NCI-H187 (cell line): ENCODE results near the gene MRTFA.
"Not testable (repeated sequence)": the region's sequence is repeated elsewhere in the genome, so short reads cannot be mapped to it uniquely, and the experiment has no call there.

Experiments used
- DNase-seq, 2 experiments: peaks; one replicate each; lab custom pipeline; 2025; lab: John Stamatoyannopoulos, UW

MRTFA gene

DNA sequence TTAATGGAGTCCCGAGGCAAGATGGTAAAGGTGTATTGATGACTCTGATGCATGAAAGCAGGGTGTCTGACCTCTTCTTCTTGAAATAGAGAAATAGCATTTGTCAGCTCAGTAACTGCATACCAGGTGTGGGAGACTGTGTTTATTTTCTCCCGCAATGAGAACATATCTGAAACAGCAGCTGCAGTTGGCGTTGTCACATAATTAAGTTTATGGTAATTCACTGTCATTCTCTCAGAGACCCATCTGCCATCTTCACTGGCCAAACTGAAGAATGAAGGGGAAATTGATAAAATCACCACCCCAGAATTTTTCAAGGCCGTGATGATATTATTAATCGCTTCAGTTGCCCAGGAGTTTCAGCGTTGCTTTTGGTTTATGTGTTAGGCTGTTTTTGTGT is 22.6 kb upstream of the MRTFA start:
- no peak for DNase-seq

DNA sequence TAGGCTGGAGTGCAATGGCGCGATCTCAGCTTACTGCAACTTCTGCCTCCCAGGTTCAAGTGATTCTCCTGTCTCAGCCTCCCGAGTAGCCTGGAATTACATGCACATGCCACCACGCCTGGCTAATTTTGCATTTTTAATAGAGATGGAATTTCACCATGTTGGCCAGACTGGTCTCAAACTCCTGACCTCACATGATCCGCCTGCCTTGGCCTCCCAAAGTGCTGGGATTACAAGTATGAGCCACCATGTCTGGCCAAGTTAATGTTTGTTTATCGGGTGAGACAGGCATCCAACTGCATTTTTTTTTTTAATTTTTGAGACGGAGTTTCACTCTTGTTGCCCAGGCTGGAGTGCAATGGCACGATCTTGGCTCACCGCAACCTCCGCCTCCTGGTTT is 20.1 kb upstream of the MRTFA start:
- DNase-seq: not testable (repeated sequence)

DNA sequence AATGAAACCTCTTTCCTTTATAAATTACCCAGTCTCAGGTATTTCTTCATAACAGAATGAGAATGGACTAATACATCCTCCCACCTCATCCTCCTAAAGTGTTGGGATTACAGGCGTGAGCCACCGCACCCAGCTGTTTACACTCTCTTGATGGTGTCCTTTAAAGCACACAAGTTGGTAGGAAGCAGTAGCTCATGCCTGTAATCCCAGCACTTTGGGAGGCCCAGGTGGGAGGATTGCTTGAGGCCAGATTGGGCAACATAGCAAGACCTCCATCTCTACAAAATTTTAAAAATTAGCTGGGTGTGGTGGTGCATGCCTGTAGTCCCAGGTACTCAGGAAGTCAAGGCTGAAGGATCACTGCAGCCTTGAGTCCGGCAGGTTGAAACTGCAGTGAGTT is 19.4 kb upstream of the MRTFA start:
- not testable (repeated sequence) for DNase-seq

DNA sequence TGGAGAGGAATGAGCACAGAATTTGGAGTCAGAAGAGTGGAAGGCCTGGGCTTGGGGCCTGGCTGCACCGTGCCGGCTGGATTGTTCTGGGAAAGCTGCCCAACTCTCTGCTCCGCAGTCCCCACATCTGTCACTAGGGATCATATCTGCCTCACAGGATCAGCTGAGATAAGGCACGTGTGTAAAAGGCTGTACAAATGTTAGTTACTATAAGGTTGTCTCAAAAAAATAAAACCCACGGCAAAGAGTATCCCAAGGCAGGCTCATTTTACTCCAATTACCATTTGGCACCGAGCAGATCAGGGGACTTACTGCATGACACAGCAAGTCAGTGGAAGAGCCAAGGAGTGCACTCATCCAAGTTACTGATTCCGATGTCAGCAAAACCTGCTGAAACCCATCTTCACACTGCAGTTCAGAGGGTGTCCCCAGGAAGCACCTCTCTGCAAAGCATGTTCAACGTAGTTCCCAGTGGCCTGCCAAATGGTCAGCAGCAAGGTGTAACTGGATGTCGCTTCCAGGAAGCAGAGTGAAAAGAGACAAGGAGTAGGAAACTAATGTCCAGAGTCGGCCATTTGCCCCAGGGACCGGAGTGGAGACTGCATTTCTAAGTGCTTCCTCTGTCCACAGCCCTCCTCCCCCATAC is 18.1 kb upstream of the MRTFA start:
- DNase-seq: no peak

DNA sequence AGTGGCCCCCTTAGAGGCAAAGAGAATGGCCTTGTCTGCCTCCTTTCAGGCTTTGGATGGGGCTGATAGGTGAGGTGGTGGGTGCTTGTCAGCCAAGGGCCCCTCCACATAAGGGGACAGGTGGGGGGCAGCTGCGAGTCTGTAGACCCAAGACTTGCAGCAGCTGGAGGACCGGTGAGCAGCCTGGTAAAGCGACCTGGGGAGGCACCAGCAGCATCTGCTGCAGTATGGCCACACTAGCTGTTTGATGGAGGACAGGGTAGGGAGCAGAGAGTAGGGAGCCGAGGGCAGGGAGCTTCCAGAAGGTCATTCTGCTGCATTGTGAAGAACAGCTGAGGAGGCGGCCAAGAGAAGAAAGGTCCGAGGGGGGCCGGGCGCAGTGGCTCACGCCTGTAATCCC is 16.8 kb upstream of the MRTFA start:
- DNase-seq: no peak

DNA sequence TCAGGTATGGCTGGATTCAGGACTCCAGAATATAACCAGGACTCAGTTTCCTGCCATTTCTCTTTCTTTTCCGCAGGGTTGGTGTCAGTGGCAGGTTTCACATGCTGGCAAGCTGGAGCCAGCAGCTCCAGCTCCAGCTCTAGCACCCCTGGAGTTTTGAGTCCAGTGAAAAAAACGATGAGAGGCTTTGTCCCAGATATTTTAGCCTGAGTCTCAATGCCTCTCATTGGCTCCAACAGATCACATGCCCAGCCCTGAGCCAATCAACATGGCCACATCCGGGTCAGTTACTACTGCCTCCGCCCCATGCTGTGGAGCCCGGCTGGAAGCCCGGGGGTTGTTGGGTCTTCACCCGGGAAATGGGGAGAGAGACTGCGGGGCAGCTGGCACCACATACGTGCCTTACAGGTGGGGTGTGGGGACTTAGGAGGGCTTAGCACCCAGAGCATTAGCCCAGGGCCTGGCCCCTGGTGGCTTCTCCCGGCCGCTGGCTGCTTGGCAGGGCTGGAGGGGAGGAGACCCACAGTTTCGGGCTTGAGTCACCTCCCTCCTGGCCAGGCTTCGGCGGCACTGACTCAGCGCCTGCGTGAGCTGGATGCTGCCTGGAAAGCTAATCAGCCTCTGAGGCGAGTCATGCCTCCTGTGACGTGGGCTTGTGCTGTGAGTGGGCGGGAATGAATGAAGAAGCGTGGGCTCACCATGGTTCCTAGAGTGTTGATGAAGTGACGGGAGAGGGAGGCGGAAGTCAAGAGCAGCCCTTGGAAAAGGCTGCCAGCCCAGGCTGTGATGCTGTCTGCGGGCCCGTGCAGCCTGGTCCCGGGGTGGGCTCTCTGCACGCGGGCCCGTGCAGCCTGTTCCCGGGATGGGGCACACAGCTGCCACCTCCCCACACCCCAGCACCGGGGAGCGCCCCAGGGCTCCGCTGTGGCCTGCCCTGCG is 15.3 kb upstream of the MRTFA start:
- DNase-seq: peak; percentile 54 to 68

DNA sequence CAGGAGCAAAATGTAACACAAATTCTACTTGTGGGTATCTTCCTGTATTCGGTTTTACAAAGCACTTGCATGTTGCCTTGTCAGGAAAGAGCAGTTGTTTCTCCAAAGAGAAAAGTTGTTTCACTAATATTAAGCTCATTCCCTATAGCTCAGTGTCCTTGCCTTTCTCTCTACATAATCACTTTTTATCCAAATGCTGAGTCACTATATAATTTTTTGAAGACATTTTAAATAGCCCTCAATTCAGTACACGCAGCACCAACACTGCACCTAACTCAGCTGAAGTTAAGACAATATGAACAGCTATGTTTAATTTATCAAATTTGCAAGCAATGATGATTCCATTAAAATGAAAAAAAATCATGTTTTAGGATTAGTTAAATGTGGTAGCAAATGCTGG is 14.5 kb upstream of the MRTFA start:
- DNase-seq: no peak

DNA sequence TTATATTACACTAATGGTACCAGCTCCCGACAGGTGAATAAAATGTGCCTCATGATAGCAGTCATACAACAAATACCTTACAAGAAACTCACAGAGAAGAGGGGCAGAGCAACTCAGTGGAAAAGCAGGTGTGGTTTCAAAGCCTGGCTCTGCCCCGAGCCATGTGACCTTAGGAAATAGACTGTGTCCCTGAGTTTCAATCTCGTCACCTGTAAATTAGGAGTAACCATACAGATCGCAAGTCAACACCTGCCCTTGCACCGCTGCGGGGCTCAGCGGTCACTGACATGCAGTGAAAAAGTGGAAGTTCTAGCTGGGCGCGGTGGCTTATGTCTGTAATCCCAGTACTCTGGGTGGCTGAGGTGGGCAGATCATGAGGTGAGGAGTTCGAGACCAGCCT is 11.9 kb upstream of the MRTFA start:
- DNase-seq: no peak

DNA sequence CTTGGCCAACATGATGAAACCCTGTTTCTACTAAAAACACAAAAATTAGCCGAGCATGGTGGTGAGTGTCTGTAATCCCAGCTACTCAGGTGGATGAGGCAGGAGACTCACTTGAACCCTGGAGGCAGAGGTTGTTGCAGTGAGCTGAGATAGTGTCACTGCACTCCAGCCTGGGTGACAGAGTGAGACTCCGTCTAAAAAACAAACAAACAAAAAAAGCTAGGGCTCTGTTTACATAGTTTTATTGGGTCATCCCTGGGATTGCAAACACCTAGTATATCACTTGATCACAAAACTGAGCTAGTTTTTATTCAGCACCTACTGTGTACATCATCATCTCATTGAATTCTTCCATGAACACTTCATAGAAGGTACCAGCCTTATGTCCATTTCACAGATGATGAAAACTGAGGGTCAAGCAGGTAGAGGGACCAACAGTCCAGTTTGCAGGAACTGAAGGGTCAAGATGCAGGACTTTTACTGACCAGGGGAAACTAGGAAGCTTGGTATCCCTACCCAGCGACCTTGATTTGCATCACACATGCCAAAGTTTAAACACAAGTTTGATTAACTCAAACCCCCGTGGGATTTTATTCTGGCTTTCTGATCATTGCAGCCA is 9.2 kb upstream of the MRTFA start:
- DNase-seq: no peak

DNA sequence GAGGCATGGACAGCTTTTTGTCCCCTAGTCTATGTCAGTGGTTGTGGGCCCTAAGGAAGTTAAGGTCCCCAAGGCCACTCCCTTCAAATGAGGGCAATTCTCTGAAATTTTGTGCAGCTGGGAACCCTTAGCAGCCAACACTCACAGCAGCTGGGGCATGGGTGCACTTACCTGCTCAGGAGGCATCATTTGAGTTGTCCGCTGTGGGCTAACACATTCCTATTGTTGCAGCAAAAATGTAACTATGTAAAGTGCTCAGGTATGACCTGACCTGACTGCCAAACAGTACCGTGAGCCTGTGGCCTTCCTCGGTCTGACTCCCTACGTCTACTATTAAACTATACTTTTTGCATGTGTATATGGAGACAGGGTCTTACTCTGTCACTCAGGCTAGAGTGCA is 5.8 kb upstream of the MRTFA start:
- no peak for DNase-seq

DNA sequence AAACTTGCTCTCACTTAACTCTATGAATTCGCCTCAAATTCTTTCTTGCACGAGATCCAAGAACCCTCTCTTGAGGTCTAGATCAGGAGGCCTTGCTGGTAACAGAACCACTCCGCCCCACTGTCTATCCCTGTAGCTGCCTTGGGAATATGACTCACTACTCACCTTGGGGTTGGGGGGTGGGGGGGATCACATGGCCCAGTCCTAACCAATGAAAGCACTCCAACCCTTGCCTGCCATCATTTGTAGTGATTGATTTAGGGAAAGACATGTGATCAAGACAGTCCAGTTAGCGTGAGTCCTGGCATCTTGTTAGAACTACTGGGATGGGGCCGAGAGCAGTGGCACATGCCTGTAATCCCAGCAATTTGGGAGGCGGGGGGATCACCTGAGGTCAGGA is 4.8 kb upstream of the MRTFA start:
- DNase-seq: no peak

DNA sequence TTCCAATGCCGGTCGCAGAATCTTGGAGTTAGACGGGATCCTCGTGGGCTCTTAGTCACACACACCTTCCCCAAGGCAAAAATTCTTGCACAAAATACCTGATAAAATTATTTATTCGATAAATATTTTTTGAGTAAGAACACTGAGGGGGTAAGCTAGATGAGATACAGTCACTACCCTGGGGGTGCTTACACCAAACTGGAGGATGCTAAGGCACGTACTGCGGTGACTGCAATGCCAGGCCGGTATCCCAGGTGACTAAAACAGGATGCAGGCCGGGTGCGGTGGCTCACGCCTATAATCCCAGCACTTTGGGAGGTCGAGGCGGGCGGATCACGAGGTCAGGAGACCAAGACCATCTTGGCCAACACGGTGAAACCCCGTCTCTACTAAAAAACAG is 1.7 kb upstream of the MRTFA start:
- no peak for DNase-seq

DNA sequence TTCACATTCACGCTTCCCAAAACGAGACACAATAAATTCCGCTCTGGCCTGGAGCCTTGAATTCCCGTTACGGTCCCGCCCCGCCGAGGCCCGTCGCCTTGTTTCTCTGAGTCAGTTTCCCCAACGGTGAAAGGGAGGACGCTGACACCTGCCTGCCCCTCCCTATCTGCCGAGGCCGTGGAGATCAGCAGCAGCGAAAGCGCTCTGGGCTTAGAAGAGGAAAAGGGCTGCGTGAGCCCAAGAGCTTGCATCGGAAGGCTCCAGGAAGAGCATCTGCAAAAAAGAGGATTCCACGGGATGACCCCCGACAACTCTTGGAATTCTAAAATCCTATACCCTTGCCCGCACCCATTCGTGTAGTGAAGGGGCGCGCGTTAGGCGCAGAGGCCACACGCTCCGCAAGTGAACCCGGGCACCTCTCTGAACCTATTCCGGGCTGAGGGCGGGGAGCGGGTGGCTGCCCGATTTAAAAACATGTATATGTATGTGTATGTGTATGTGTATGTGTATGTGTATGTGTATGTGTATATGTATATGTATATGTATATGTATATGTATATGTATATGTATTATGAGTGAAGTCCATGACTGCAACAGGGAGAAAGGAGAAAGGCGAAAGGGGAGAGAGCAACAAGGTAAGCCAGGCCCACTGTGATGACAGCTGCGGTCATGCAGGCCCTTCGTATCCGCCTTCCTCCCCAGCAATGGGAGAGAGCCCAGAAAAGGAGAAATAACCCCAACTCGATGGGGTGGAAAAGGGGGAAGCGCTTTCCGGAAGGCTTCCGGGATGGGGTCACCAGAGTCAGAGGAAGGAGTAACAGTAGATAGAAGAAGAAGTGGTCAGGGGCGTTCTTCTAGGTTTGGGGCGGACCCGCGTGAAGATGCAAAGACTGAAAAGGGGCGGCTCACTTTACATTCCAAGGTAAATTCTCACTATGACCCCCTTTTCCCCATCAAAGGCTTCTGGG is 948 bp upstream of the MRTFA start:
- DNase-seq: no peak

DNA sequence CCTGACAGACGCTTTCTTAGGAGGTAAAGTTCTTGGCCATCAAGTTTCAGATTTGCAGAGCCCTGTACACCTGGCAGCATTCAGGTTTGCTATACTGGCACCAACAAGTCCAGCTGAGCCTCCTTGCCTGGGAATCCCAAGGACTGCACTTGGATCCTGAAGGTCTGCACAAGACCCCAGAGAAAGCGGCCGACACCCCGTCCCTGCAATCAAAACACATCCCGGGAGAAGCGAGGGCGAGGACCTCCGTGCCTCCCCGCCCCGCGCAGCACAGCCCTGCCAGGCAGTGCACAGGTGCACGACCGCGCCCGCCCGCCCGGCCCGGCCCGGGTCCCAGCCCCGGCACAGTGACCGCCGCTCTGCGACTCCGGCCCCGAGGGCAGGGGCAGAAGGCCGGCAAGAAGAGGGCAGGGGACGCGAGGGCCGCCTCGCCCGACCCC is 559 bp downstream of the MRTFA start:
- DNase-seq: no peak

DNA sequence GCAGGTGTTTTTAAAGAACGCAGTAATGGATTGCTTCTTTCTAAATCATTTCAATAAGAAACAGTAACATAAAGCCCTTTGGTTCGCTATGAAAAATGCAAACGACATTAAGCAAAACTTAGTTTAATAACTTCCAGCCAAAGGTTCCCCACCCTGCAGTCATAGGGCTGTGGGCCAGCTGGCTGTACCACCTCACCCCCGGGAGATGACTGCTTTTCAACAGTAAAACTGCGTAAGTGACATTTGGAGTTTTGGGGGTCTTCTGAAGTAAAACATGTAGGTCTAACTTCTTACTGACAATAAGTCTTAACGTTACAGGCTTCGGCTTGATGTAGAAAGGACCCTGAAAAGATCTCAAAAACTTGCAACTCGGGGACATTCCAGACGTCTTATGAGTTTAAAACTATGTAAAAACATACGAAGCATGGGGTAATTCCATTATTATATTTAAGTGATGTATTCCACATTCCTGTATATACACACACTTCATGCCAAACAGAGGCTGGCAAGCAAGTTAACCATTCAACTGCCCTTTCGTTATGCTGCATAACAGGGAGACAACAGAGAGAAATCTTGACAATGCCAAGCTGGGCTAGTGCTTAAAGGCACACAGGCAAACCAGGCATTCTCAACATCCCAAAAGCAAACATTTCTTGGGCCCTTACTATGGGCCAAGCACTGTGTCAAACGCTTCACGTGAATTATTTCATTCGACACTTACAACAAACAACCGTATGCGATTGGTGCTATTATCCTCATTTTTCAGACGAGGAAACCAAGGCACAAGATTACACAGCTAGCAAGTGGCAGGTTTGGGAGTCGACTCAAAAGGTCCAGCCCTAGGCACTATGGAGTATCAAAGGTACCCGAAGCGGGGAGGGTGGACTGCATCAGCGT is 1.2 kb downstream of the MRTFA start:
- no peak for DNase-seq

DNA sequence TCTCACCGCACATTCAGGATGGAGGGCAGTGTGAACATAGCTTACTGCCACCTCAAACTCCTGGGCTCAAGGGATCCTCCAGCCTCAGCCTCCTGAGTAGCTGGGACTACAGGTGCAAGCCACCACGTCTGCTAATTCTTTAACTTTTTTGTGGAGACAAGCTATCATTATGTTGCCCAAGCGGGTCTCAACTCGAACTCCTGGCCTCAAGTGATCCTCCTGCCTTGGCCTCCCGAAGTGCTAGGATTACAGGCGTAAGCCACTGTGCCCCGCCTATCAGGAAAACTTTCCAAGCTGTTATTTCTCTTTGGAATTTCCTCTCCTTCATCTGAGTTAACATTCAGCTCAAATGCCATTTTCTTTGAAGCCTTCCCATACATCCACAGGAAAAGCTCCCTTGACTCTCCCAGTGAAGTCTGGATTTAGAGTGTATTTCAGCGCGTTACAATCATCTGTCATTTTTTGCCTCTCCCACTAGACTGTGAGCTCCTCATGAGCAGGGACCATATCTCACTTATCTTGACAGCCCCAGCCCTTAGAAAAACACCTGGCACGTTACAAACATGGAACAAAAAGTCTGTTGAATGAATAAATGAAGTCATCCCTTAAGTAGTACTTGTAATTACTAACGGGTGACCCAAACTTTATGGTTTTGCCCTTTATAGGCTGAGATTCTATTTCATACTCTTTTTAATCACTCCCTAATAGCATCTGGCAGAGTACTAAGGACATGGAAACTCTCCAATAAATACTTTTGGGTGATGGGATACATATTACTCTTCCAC is 2.2 kb downstream of the MRTFA start:
- DNase-seq: no peak

DNA sequence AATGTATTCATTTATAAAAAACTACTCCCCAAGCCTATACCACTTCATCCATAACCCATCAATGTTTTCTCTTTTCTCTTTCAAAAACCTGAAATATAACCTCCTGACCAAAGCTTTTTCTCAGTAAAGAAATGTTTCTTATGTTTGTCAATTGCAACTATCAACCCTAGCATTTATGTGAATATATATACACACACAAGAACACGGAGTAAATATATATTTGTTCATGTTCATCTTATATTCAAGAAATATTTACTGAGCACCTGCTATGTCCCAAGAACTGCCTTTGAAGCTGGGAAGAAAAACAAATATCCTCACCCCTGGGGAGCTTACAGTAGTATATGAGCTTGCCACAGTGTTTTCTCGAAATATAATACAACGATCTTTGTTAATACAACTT is 3.5 kb downstream of the MRTFA start:
- DNase-seq: no peak

DNA sequence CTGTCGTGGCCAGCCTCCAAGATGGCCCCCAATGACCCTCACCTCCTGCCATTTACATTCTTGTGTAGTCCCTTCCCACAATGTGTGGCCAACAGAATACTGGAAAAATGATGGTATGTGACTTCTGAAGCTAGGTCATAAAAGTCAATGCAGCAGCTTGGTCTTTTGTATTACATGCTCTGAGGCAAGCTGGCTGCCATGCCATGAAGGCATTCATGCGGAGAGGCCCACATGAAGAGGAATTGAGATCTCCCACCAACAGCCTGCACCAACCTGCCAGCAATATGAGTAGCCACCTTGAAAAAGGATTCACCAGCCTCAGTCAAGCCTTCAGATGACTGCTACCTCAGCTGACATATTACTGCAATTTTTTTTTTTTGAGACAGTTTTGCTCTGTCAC is 4.6 kb downstream of the MRTFA start:
- DNase-seq: no peak

DNA sequence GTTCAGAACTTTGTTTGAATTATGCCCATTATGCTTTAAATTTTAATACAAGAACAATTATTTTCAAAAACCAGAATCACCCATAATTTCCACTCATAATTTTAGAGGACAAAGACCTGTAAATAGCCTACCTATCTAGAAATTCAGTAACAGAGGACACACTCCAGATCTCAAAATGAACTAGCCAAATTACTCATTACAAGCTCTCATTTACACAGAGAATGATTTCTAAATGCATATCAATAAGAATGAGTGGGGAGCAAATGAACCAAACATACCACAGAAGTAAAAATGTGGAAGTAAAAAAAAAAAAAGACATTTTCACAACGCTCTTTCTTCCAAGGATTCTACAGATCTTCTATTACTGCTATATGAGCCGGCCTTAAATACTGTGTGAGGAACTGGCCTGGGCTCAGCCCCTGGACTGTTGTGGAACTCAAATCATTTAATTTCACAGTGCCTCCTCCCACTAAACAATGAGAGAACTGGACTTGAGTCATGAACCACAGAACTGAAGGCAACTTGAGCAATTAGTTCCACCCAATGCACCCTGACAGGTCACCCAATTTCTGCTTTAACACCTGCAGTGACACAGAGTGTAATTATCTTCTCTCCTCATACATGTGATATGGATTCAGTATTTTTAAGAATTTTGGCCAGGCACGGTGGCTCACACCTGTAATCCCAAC is 8.0 kb downstream of the MRTFA start:
- no peak for DNase-seq
